Stomach (tissue), 9 donors: ENCODE measurements around the gene FADS2. TPM values are rescaled to one million over a fixed set of nuclear protein-coding genes. Genes with fewer than 3 reads are reported as not detected.

Source experiments
- DNase-seq, 2 donors: peaks; one replicate each; pipeline versions ENCODE4 v3.0.0 to v3.0.0-alpha.2; 2013 to 2019
- H3K27ac ChIP-seq, 5 donors: fragments of 200-600 bp in 4 of 5; sonication (generic) in 4 of 5; one replicate each; pipeline ENCODE4 v1.5.1; 2013 to 2019; ENCODE audit warnings: mild to moderate bottlenecking in 1 of 5, moderate library complexity in 1 of 5
- H3K27me3 ChIP-seq, 3 donors: fragments of 200-600 bp; sonication (generic); one replicate each; pipeline ENCODE4 v1.5.1; 2017 to 2019; ENCODE audit warnings: mixed run types in 1 of 3
- H3K36me3 ChIP-seq, 4 donors: fragments of 200-600 bp; sonication (generic); 1 replicate in 3 of 4; 2 replicates in 1 of 4; pipeline ENCODE4 v1.5.1; 2016 to 2019
- H3K4me1 ChIP-seq, 4 donors: fragments of 200-600 bp; sonication (generic); one replicate each; pipeline ENCODE4 v1.5.1; 2016 to 2019
- H3K4me3 ChIP-seq, 4 donors: fragments of 200-600 bp; sonication (generic) in 3 of 4; one replicate each; pipeline ENCODE4 v1.5.1; 2016 to 2019; ENCODE audit warnings: mild to moderate bottlenecking in 1 of 4
- H3K9me3 ChIP-seq, 4 donors: fragments of 200-600 bp; sonication (generic); one replicate each; pipeline ENCODE4 v1.5.1; 2016 to 2019
- EP300 ChIP-seq: sonication (generic); formaldehyde crosslinking; IDR thresholded peaks from one replicate; pipeline ENCODE4 v1.6.1; 2017; ENCODE audit warnings: antibody characterized with exemption
- POLR2A ChIP-seq, 4 donors: fragments of 450-650 bp; IDR thresholded peaks; one replicate each; pipeline ENCODE4 v1.6.1; 2016; ENCODE audit warnings: antibody characterized with exemption in 4 of 4, control low read depth in 2 of 4, mild to moderate bottlenecking in 1 of 4, moderate library complexity in 1 of 4
- POLR2AphosphoS5 ChIP-seq, 3 donors: sonication (generic); formaldehyde crosslinking; IDR thresholded peaks; one replicate each; pipeline ENCODE4 v1.6.1; 2016; ENCODE audit warnings: antibody characterized with exemption in 3 of 3
- WGBS, 5 donors: extraction: QIAGEN DNeasy Blood & Tissue Kit in 3 of 5; methylation state at CpG; one replicate each; pipeline versions ENCODE4 v1.1.5 to v1.1.7; 2013 to 2018; 5-methylcytosine and 5-hydroxymethylcytosine counted together
- intact Hi-C: fragments of 100-400 bp; cut with DNase I; formaldehyde crosslinking; loops from one replicate; pipeline ENCODE4 v1.15.1; 2023; ENCODE audit warnings: low total_unique reads
- polyA plus RNA-seq, 3 donors: library from polyadenylated mRNA; stranded (reverse); fragments of 200-250 nt; gene quantifications; one replicate each; pipeline ENCODE4 v1.2.3, GENCODE V29; 2013
- total RNA-seq, 5 donors: library from RNA; depleted of rRNA; stranded (reverse); fragments of >200 nt; gene quantifications; one replicate each; pipeline versions ENCODE4 v1.1.0 to v1.2.3, GENCODE V29; 2014 to 2016
- TF ChIP-seq, protein P1 (sequence below), 7 experiments: fragments of 450-650 bp in 4 of 7; fragments of 200-600 bp in 3 of 7; sonication (generic) in 3 of 7; IDR thresholded peaks; one replicate each; pipeline ENCODE4 v1.5.1; 2016 to 2019; ENCODE audit warnings: antibody characterized with exemption in 7 of 7, control low read depth in 2 of 7, mild to moderate bottlenecking in 1 of 7
- donor health status: healthy with polysubstance abuse.
- donor health status: Bipolar disorder and iron deficiency.
- donor health status: healthy.

FADS2 gene
- total and polyA plus RNA-seq, 8 donors = 3.5 to 17.1 (median 13.0) TPM; not detected in 1

DNA sequence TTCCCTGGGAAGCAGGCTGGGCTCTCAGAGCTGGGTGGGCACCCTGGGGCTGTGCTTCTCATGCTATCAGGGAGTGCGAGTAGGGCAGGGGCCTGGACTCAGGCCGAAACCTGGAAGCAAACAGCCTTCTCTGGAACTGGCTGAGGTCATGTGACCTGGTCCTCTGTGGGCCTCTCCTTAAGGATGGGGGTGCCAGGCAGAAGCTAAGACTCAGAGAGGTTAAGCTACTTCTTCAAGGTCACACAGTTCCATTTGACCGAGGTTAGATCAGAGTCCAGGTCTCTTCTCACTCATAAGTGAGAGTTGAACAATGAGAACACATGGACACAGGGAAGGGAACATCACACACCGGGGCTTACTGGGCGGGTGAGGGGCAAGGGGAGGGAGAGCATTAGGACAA, 55.8 kb downstream of the FADS2 start:
- TF ChIP-seq, protein P1, sequence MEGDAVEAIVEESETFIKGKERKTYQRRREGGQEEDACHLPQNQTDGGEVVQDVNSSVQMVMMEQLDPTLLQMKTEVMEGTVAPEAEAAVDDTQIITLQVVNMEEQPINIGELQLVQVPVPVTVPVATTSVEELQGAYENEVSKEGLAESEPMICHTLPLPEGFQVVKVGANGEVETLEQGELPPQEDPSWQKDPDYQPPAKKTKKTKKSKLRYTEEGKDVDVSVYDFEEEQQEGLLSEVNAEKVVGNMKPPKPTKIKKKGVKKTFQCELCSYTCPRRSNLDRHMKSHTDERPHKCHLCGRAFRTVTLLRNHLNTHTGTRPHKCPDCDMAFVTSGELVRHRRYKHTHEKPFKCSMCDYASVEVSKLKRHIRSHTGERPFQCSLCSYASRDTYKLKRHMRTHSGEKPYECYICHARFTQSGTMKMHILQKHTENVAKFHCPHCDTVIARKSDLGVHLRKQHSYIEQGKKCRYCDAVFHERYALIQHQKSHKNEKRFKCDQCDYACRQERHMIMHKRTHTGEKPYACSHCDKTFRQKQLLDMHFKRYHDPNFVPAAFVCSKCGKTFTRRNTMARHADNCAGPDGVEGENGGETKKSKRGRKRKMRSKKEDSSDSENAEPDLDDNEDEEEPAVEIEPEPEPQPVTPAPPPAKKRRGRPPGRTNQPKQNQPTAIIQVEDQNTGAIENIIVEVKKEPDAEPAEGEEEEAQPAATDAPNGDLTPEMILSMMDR (IDR thresholded peaks at IDR 0.05) = no peak
- TF ChIP-seq POLR2A (IDR thresholded peaks at IDR 0.05) (no peak), POLR2AphosphoS5 (IDR thresholded peaks at IDR 0.05) (no peak), EP300 (no peak)
- no peak overlapping the region for H3K27ac ChIP-seq
- H3K36me3 ChIP-seq = peaks cover 0 to 12% (median 7%) of the 10 kb centered on the region in 4 donors
- no peaks in the 10 kb centered on the region for H3K27me3 ChIP-seq
- peaks cover 0 to 16% (median 11%) of the 10 kb centered on the region in 4 donors for H3K4me1 ChIP-seq
- DNase-seq = no peak
- WGBS, 5 donors = 85 to 89% (median 86%) methylated on average over 4 to 5 of the region's 5 CpGs
- no peak overlapping the region for H3K4me3 ChIP-seq
- intact Hi-C loops = no loop called here
- no peaks in the 10 kb centered on the region for H3K9me3 ChIP-seq

DNA sequence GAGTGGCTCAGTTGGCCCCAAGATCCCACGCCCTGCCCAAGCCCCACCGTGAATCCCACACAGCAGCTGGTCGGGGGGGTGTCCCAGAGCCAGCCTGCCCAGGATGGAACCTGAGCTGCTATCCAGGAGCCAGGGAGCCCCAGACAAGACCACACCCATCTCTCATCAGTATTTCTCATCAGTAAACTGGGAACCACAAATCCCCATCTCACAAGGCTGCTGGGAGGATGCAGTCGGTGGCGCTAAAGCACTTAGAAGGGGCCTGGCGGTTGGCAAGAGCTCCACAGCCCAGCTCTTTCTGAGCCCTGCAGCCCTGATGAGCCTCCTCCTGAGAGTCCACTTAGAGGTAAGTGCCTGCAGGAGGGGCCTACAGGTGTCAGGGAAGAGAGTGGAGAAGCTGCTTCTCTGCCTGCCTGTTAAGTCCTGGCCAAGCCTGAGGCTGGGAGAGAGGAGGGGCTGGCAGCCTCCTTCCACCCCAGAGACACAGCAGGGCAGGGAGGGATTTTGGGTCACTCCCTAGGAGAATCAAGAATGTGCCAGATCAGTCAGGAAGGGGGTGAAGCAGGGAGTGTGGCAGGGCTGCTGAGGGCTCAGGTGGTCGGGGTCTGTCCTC, 57.2 kb downstream of the FADS2 start:
- WGBS, 5 donors = 90 to 95% (median 93%) methylated on average over 5 to 7 of the region's 7 CpGs
- TF ChIP-seq, protein P1 (IDR thresholded peaks at IDR 0.05) = no peak
- TF ChIP-seq EP300 = no peak
- TF ChIP-seq POLR2A (IDR thresholded peaks at IDR 0.05) = no peak
- H3K27me3 ChIP-seq = no peaks in the 10 kb centered on the region
- no peak overlapping the region for H3K27ac ChIP-seq
- intact Hi-C loops = no loop called here
- no peak overlapping the region for H3K4me3 ChIP-seq
- peaks cover 5 to 21% (median 20%) of the 10 kb centered on the region in 4 donors for H3K4me1 ChIP-seq
- no peaks in the 10 kb centered on the region for H3K9me3 ChIP-seq
- H3K36me3 ChIP-seq = no peaks in the 10 kb centered on the region
- no peak for DNase-seq

DNA sequence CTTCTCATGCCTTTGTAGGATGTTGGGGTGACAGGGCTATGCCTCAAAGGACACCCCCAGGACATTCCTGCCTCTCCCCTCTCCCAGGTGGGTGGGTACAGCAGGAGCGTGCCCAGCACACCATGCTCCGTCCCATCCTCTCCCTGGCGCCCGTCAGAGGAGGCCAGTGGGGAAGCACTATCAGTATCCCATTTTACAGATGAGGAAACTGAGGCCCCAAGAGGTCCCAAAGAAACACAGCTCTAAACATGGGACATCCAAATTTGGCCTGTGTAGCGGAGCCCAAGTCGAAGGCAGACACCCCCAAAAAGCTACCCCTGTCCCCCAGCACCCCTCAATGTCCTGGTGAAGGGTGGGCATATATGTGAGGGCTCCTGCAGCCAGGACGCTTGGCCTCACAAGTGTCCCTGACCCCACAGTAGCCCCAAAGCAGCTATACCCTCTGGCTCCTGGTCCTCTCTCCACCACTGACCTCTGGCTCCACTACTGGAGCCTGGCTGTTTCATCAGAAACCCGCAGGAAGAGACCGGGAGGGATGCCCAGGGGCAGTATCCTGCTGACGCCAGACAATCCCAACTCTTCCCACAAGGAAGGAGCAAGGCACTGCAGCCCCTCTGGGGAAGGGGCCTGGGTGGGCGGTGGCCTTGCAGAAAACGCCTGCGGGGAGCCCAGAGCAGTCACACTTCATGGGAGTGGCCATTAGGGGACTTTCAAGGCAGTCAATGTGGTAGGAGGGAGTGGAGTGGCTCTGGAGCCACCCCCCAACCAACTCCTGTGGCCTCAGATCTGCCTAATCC, 57.9 kb downstream of the FADS2 start:
- H3K27ac ChIP-seq = no peak overlapping the region
- TF ChIP-seq, protein P1 (IDR thresholded peaks at IDR 0.05) = no peak
- TF ChIP-seq EP300 (no peak), POLR2A (IDR thresholded peaks at IDR 0.05) (no peak), POLR2AphosphoS5 (IDR thresholded peaks at IDR 0.05) (no peak)
- no peaks in the 10 kb centered on the region for H3K36me3 ChIP-seq
- no peaks in the 10 kb centered on the region for H3K9me3 ChIP-seq
- WGBS, 5 donors = 91 to 97% (median 96%) methylated on average over 13 of the region's 13 CpGs
- peaks cover 12 to 28% (median 26%) of the 10 kb centered on the region in 4 donors for H3K4me1 ChIP-seq
- no peak overlapping the region for H3K4me3 ChIP-seq
- H3K27me3 ChIP-seq = no peaks in the 10 kb centered on the region
- no peak for DNase-seq
- intact Hi-C loops = no loop called here

DNA sequence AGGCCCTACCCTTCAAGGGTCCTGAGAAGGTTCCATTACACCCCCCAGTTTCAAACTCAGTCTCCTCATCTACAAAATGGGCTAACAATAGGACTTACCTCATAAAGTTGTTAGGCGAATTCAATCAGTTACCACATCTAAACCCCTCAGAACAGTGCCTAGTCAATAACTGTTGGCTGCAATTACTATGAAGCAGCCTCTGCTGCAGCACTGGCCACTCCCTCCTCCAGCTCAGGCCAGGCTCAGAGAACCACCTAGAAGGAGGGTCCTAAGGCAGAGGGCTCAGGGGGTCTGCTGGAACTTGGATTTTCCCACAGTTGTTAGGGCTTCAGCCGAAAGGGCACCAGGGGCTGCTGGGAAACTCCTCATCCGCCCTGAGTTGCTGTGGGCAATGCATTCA, 58.5 kb downstream of the FADS2 start:
- 92 to 100% (median 97%) methylated on average over 2 to 3 of the region's 3 CpGs for WGBS, 5 donors
- intact Hi-C loops = no loop called here
- no peak for DNase-seq
- Histone ChIP-seq H3K4me1 (peaks cover 15 to 30% (median 27%) of the 10 kb centered on the region in 4 donors), H3K9me3 (no peaks in the 10 kb centered on the region), H3K27ac (no peak overlapping the region), H3K27me3 (no peaks in the 10 kb centered on the region), H3K4me3 (no peak overlapping the region), H3K36me3 (no peaks in the 10 kb centered on the region)
- no peak for TF ChIP-seq POLR2AphosphoS5 (IDR thresholded peaks at IDR 0.05)
- TF ChIP-seq EP300 = no peak
- TF ChIP-seq, protein P1 (IDR thresholded peaks at IDR 0.05) = no peak
- TF ChIP-seq POLR2A (IDR thresholded peaks at IDR 0.05) = no peak
